DOHH2 (cell line): Measurements from ENCODE around the gene BOLA3.
A peak's percentile ranks its signal among the peaks of the same experiment; 100 is the strongest.

Source experiments
- H3F3A ChIP-seq: fragments of 200-600 bp; sonication (generic), shearing (Covaris generic); 2 replicates; pipeline ENCODE4 v1.6.0; 2016; ENCODE audit warnings: antibody characterized with exemption, mild to moderate bottlenecking; ENCODE audit not compliant: control insufficient read depth, insufficient read depth
- H3K27ac ChIP-seq: fragments of 200-600 bp; sonication (generic); 2 replicates; pipeline ENCODE4 v1.5.1; 2014; ENCODE audit warnings: low read depth, mild to moderate bottlenecking, low read length, moderate library complexity
- H3K27me3 ChIP-seq: fragments of 200-600 bp; sonication (generic); 2 replicates; pipeline ENCODE4 v1.6.1; 2014; ENCODE audit warnings: mild to moderate bottlenecking, low read length, mixed read lengths; ENCODE audit not compliant: control insufficient read depth
- H3K36me3 ChIP-seq: fragments of 200-600 bp; sonication (generic); 2 replicates; pipeline ENCODE4 v1.6.1; 2014; ENCODE audit warnings: mild to moderate bottlenecking, low read length, moderate library complexity, mixed read lengths; ENCODE audit not compliant: control insufficient read depth
- H3K4me1 ChIP-seq: fragments of 200-600 bp; sonication (generic); 2 replicates; pipeline ENCODE4 v1.6.1; 2014; ENCODE audit warnings: mild to moderate bottlenecking, low read length, mixed read lengths; ENCODE audit not compliant: control insufficient read depth
- H3K4me2 ChIP-seq: fragments of 200-600 bp; sonication (generic); 2 replicates; pipeline ENCODE4 v1.6.0; 2014; ENCODE audit warnings: mild to moderate bottlenecking, low read length, moderate library complexity
- H3K4me3 ChIP-seq: fragments of 200-600 bp; sonication (generic); 2 replicates; pipeline ENCODE4 v1.5.1; 2014; ENCODE audit warnings: mild to moderate bottlenecking, low read length, mixed read lengths
- H3K79me2 ChIP-seq: fragments of 200-600 bp; sonication (generic); 2 replicates; pipeline ENCODE4 v1.6.1; 2014; ENCODE audit warnings: mild to moderate bottlenecking, low read length, mixed read lengths; ENCODE audit not compliant: control insufficient read depth
- H3K9me2 ChIP-seq: fragments of 200-600 bp; sonication (generic); replicated peaks from 2 replicates; pipeline ENCODE4 v1.6.1; 2014; ENCODE audit warnings: mild to moderate bottlenecking, low read length, mixed read lengths; ENCODE audit not compliant: control insufficient read depth
- H3K9me3 ChIP-seq: fragments of 200-600 bp; sonication (generic); 2 replicates; pipeline ENCODE4 v1.6.1; 2014; ENCODE audit warnings: antibody characterized with exemption, low read length, mixed read lengths; ENCODE audit not compliant: control insufficient read depth, insufficient read depth
- H4K20me1 ChIP-seq: fragments of 200-600 bp; sonication (generic); 2 replicates; pipeline ENCODE4 v1.6.0; 2014; ENCODE audit warnings: low read depth, mild to moderate bottlenecking, antibody characterized with exemption, low read length, moderate library complexity; ENCODE audit not compliant: control insufficient read depth, insufficient read depth
- CTCF ChIP-seq: fragments of 200-600 bp; sonication (generic); IDR thresholded peaks from one replicate; pipeline ENCODE4 v1.5.1; 2014; ENCODE audit warnings: antibody characterized with exemption, mild to moderate bottlenecking, low read depth, low read length; ENCODE audit not compliant: poor library complexity, severe bottlenecking
- EZH2phosphoT487 ChIP-seq: fragments of 200-600 bp; sonication (generic); IDR thresholded peaks from 2 replicates; pipeline ENCODE4 v1.6.1; 2017; ENCODE audit warnings: borderline replicate concordance, mild to moderate bottlenecking, antibody characterized with exemption, low read length, moderate library complexity, mixed read lengths

Gene BOLA3

GRCh38 chr2:74178211-74179062 is 30.7 kb upstream of the BOLA3 start, which contains the start of gene MOB1A:
TSS of gene MOB1A (minus strand) at chr2:74178879. CDS start at chr2:74178674, 205 bp downstream.
- Histone ChIP-seq H4K20me1 (peaks cover 30% of the 10 kb centered on the region), H3K9me2 (no peaks in the 10 kb centered on the region), H3F3A (peaks cover 36% of the 10 kb centered on the region), H3K9me3 (no peaks in the 10 kb centered on the region), H3K36me3 (peaks cover 45% of the 10 kb centered on the region), H3K4me1 (peaks cover 74% of the 10 kb centered on the region), H3K4me2 (peak within 1 kb of the TSS; percentile 77), H3K27ac (peak within 1 kb of the TSS; percentile 93), H3K27me3 (no peaks in the 10 kb centered on the region), H3K79me2 (peaks cover 56% of the 10 kb centered on the region), H3K4me3 (peak within 1 kb of the TSS; percentile 92)
- TF ChIP-seq CTCF (no peak), EZH2phosphoT487 (no peak)

DNA sequence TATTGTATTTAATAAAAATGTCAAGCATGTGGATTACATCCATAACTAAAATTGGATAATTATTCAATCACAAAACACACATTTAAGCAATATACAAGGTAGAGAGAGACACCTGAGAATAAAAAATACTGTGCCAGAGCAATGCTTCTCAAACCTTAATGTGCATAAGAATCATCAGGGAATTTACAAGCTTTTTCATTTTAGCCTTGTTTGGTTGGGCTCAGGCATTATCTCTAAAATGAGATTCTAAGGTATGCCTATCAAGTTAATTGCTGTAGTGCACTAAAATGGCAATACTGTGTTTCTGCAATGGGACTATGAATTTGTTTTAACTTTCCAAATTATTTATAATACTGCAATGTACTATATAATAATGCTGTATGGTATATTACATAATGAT is 30.0 kb upstream of the BOLA3 start:
- peaks cover 51% of the 10 kb centered on the region for H3K36me3 ChIP-seq
- H3K4me1 ChIP-seq, result peaks cover 73% of the 10 kb centered on the region
- H4K20me1 ChIP-seq, result peaks cover 30% of the 10 kb centered on the region
- peaks cover 64% of the 10 kb centered on the region for H3K79me2 ChIP-seq
- peak overlapping the region; percentile 93 for H3K27ac ChIP-seq
- peaks cover 36% of the 10 kb centered on the region for H3F3A ChIP-seq
- H3K4me2 ChIP-seq, result peak overlapping the region; percentile 77
- TF ChIP-seq CTCF, result no peak
- no peak for TF ChIP-seq EZH2phosphoT487
- no peaks in the 10 kb centered on the region for H3K9me2 ChIP-seq
- H3K27me3 ChIP-seq, result no peaks in the 10 kb centered on the region
- no peaks in the 10 kb centered on the region for H3K9me3 ChIP-seq
- H3K4me3 ChIP-seq, result peak overlapping the region; percentile 92

DNA sequence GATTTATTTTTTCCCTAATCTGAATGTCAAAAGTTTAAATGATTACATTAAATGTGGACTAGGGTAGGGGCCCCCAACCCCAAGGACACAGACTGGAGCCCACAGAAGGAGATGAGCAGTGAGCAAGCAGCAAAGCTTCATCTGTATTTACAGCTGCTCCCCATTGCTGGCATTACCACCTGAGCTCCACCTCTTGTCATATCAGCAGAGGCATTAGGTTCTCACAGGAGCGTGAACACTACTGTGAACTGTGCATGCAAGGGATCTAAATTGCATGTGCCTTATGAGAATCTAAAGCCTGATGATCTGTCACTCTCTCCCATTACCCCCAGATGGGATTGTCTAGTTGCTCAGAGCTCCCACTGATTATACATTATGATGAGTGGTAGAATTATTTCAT is 27.2 kb upstream of the BOLA3 start:
- H3K4me3 ChIP-seq, result peak overlapping the region; percentile 92
- no peaks in the 10 kb centered on the region for H3K9me3 ChIP-seq
- H3K4me2 ChIP-seq, result peak overlapping the region; percentile 77
- H3K4me1 ChIP-seq, result peaks cover 46% of the 10 kb centered on the region
- H3K27me3 ChIP-seq, result no peaks in the 10 kb centered on the region
- TF ChIP-seq CTCF, result no peak
- no peak for TF ChIP-seq EZH2phosphoT487
- H3K36me3 ChIP-seq, result peaks cover 75% of the 10 kb centered on the region
- H4K20me1 ChIP-seq, result peaks cover 30% of the 10 kb centered on the region
- no peak overlapping the region for H3K27ac ChIP-seq
- peaks cover 13% of the 10 kb centered on the region for H3F3A ChIP-seq
- H3K9me2 ChIP-seq, result no peaks in the 10 kb centered on the region
- H3K79me2 ChIP-seq, result peaks cover 88% of the 10 kb centered on the region
